T-helper 1 cell treated with Interleukin-12 subunit alpha and Interleukin-12 subunit beta and Interleukin-4 antibody, amounts not matched to agents 30 ng/mL and 1 ng/mL, for 36 hours (primary cell): ENCODE results near the gene SEC14L5. TPM values are rescaled to one million over a fixed set of nuclear protein-coding genes. Genes with fewer than 3 reads are reported as not detected.
"Not testable (repeated sequence)": the region's sequence is repeated elsewhere in the genome, so short reads cannot be mapped to it uniquely, and the experiment has no call there.

Experiments
- intact Hi-C: fragments of 100-400 bp; cut with micrococcal nuclease; formaldehyde crosslinking; loops from one replicate; pipeline ENCODE4 v1.15.1; 2024
- total RNA-seq: library from RNA; stranded (reverse); gene quantifications from 2 replicates; pipeline ENCODE4 v1.2.3, GENCODE V29; 2022

SEC14L5 gene
- total RNA-seq, 1 donor from 2014 or later: not detected

DNA sequence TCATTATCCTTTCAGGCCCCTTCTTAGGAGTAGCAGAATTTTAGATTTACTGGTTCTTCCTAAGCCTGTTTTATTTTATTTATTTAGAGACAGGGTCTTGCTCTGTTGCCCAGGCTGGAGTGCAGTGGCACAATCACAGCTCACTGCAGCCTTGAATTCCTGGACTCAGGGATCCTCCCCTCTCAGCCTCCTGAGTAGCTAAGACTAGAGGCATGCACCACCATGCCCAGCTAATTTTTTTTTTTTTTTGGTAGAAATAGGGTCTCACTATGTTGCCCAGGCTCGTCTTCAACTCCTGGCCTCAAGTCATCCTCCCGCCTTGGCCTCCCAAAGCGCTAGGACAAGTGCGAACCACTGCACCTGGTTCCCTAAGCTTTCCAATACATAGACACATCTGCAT, 28.5 kb upstream of the SEC14L5 start:
- intact Hi-C loops: not testable (repeated sequence)

DNA sequence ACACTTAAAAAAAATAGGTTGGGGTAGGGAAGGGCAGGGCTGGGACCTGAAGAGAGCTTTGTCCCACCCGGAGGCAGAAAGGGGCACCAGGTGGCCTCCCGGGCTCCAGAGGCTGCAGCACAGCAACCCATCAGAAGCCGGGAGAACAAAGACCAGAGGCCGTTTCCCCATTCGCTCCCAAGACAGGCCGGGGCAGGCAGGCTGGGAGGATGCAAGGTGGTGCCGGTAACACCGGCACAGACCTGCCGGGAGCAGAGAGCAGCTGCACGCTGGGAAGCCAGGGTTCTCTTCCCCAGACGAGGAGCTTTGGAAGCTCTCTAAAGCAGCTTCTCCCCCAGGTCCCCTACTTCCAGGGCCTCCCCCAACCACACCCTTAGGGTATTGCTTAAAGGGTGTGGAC, 26.7 kb upstream of the SEC14L5 start:
- intact Hi-C loops: no loop called here

DNA sequence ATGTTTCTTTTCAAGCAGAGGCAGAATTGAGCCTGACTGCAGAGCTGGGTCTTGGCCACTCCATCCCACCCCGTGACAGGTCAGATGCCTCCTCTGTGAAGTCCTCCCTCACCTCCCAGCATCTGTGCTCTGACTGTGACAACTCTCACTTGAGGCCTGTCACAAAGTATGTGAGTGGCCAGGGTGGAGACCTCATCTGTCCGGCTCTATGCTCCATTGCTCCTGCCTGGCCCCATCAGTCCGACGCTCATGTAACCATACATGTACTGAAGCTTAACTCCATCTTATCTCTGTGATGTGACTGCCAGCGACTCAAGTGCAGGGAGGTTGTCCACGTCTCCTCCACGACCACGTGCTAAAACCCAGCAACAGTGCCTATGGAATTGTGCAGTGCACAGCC, 24.7 kb upstream of the SEC14L5 start:
- intact Hi-C loops: no loop called here

DNA sequence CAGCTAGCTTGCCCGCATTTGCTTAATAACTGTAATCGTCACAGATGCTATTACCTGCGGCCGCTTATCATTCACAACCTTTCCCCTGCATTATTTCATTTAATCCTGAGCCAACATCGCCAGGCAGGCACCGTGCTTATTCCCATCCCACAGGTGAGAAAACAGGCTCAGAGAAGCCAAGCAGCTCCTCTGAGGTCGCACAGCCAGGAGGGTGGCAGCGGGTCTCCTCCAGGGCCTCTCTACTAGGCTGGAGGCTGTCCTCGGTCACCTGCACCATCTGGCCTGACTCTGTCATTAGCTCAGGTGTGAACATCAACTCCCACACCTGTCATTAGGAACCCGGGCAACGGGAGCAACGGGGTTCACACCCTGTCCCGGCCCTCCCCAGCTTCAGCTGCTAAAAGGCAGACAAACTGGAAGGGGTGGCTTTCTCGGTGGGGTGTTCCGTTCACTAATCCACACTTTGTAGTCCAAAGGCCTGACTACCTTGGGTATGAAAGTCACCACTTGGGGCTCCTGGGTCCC, 24.2 kb upstream of the SEC14L5 start:
- intact Hi-C loops: no loop called here

DNA sequence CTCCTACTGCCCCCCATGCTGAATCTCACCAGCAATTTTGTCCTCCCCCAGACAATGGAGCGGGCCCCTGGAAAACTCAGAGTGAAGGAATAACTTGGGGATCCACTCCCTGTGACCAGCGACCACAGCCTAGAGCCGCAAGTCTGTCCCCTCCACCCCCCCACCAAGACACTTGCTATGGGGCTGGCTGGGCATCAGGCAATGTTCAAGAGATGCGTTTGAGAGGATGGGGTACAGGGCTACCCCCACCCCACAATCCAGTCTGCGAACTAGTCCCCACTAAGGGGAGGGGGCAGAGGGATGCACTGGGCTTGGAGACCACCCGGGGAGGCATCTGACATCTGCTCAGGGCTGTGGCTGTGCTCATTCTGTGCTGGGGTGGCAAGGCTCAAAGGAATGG, 23.5 kb upstream of the SEC14L5 start:
- intact Hi-C loops: no loop called here

DNA sequence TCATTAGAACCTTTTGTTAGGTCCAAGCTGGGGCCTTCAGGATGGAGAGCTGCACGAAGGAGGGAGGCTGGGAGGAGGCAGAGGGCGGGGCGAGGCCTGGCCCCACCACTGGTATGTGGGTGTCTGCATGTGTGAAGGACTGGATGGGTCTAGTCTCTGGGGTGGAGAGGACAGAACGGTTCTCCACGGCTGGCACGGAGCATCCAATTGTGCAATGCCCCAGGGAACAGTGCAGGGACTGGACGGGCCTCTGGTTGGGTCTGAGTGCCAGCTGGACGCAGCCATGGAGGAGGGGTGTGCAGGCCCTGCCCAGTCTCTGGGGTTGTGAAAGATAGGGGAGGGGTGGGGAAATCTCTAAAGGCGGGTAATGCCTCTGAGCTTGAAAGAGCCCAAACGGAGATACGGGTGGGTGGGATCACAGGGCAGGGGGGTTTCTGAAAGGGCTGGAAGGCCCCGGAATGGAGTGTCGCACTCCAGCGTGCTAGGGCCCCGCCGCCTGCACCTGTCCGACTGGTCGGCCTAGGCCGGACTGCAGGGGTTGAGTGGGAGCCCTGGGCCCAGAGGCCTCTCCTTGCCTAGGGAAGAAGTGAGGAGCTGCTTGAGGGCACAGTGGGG, 22.8 kb upstream of the SEC14L5 start:
- intact Hi-C loops: no loop called here

DNA sequence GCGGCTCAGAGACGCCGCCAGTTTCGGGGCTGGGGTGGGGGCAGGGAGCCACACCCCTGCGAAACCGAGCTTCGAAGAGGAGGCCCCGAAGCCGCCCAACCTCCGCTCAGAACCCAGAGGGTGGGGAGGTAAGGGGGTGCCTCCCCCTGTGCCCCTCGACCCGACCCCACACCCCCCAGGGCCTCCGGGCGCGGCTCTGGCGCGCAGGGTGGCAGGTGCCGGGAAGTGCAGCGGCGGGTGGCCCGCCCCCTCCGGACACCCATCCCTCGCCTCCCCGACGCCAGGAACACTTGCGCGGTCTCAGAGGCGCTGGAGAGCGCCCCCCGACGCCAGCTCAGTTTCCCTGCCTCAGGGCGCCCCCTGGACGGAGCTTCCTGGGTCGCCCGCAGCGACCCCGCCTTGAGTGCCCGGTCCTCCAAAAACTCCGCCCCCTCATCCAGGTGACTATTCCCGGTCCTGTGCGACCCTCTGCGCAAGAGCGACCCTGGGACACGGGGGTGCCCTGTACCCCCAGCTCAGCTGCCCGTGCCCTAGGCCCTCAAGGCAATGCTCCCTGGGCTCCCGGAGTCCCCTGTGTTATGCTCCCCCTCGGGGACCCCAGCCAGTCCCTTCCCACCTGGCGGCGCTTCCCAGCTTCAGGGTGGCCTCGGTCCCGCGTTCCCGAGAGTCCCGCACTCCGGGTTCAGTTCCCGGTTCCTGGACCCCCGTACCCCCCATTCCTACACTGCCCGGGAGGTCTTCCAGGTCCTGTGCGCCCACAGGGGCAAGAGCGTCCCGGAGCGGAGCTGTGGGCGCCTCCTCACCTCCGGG, 21.7 kb upstream of the SEC14L5 start:
- intact Hi-C loops: no loop called here

DNA sequence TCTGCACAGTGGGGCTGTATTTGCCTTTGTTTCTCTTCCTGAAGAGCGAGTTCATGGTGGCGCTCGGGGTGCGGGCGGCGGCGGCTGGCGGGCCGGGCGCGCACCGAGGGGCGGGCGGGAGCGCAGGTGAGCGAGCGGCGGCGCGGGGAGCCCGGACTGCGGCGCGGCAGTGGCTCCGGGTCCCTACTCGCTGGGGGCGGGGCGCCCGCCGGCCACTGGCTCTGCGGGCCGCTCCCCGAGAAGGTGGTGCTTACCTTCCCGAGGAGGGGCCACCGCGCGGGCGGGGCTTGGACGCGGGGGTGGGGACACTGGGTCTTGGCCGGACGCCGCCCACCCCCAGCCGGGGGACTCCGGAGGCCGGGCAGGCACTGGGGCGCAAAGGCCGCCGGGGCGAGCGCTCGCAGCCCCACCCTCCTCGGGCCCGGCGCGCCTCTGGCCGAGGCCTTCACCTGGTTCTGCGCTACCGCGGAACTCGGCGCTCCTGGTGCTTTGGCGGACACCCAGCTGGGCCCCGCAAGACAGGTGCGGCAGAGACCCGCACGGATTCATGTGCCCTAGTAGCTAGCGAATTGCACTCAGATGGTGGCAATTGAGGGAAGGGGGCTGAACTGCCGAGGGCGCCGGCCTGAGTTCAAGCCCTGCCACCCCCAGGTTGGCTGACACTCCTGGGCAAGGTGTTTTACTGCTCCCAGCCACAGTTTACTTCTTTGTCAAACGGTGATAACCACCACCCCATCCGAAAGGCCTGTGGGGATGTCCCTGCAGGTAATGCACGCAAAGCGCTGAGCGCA, 20.9 kb upstream of the SEC14L5 start, which contains the start of gene PPL:
Gene PPL (minus strand): TSS at position 158 of the 791 bp plus-strand sequence. CDS start 103 bp downstream, at position 55.
- intact Hi-C loops: no loop called here

DNA sequence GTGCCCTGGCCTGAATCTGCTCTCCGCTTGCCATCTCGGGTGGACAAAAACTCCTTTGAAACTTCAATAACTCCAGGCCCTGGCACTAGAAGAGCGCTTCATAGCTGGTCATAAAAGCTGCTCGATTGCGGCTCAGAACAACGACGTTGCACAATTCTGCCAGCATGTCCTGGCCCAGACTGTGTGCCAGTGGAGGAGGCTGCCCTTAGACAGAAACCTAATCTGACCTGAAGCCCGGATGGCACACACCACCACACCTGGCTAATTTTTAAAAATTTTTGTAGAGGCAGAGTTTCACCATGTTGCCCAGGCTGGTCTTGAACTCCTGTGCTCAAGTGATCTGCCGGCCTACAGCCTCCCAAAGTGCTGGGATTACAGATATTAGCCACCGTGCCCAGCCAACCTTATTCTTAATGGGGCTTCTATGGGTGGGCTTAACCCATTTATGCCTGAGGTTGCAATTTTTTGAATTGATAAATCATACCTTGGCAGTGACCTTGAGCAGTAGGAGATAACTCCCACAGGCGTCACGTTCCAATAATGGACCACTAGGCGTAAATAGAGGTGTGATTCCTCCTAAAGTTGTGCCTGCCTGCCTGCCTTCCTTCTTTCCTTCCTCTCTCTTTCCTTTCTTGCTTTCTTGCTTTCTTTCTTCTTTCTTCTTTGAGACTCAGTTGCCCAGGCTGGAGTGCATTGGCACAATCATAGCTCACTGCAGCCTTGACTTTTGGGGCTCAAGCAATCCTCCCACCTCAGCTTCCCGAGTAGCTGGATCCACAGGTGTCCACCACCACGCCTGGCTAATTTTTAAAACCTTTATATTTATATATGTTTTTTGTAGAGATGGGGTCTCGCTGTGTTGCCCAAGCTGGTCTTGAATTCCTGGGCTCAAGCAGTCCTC, 20.1 kb upstream of the SEC14L5 start:
- intact Hi-C loops: no loop called here

DNA sequence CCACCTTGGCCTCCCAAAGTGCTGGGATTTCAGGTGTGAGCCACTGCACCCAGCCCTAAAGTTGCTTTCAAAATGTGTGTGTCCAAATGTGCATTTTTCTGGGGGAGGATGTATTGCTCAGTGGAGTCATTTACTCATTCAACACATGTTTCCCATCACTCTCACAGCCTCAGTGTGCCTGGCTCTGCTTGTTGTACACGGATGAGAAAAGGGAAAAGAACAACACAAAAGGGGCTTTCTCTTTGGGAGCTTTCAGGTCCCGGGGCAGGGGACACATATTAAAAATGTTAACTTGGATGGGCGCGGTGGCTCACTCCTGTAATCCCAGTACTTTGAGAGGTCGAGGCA, 19.5 kb upstream of the SEC14L5 start:
- intact Hi-C loops: no loop called here

DNA sequence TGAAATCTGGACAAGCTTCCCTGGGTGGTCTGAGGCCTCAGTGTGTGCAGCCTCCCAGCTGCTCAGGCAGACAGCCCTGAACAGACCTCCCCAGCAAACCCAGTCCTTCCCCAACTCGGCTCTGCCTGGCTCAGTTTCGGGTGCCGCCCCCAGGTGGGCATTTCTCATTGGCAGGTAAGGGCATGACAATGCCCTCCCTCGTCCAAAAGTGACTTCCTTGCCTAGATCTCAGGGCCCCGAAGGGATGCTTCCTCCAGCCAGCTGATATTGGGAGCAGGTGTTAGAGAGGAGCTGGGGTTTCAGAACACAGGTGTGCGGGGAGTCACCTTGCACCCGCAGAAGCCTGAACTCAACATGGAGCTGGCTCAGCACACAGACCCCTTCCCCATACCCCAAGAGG, 17.4 kb upstream of the SEC14L5 start:
- intact Hi-C loops: no loop called here

DNA sequence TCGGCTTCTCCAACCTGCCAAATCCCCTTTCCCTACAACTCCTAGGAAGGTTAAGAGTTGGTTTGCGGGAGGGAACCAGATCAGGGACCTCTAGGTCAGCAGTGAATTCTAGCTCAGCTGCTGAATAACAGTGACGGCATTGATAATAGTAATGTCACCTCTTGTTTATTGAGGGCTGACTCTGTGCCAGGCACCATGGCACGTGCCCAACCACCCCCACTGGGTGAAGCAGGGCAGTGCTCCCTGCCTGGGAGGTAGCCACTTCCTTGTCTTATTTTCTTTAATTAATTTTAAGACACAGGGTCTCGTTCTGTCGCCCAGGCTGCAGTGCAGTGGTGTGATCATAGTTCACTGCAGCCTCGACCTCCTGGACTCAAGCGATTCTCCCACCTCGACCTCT, 15.6 kb upstream of the SEC14L5 start:
- intact Hi-C loops: no loop called here

DNA sequence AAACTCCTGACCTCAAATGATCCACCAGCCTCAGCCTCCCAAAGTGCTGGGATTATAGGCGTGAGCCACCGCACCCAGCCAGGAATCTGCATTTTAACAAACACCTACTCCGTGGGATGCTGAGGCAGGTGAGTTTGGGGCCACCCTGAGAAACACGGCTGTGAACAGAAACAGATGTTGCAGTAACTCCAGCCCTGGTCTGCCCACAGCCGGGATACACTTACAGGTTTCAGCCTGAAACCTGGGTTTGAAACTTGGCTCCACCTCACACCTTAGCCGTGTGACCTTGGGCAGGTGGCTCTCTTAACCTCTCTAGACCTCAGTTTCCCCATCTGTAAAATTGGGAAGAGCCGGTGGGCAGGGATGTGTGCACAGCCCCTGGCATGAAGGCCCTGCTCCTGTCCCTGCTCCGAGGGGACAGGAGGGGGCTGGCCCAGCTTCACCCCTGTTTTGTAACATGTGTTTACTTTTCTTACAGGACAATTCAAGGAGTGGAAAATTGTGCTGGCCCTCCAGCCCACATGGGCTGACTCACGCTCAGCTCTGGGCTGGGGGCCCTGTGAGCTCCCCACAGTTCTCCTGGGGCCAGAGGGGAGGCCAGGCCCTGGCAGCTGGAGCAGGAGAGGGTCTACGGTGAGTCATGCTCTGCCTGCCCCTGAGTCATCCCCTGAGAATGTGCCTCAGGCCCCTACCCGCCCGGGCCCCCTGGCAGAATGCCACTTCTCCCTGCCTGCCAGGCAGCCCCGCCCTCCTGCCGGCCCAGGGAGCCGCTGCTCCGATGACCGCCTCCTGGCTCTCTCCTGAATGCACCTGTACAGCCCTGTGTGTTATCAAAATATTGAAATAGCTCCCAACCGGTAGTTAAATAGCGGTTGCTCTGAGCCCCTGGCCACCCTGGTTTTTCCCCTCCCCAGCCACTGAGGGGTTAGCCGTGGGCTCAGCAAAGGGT, 13.5 kb upstream of the SEC14L5 start:
- intact Hi-C loops: no loop called here

DNA sequence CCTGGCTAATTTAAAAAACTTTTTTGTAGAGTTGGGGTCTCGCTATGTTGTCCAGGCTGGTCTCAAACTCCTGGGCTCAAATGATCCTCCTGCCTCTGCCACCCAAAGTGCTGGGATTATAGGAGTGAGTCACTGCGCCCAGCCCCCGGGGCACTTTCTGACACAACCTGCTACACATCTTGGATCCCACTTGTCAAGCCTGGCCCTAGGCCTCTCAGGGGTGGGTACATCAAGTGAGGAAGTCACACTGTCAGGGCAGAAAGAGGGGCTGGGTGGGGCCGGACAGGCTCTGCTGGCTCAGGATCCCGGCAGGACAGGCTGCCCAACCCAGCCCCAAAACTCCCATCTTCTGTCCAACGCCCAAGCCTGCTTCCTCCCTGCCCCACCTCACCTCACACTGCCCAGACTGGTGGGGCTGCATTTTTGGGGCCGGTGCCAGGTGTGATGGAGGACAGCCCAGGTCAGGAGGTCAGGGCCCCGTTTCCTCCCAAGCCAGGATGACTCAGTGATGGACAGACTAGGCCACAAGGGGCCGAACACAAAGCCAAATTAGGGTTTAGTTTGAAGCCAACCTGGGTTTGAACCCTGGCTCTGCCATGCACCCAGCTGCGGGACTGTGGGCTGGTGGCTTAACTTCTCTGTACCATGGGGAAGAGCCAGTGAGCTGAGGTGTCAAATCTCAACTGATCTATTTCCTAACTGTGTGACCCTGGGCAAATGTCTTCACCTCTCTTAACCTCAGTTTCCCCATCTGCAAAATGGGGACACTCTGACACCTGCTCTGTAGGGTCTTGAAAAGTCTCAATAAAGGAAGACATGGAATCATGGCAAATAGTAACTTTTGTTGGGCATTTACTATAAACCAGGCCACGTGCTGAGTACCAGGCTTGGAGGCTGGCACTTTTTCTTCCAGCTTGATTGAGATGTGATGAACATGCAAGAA, 12.3 kb upstream of the SEC14L5 start:
- intact Hi-C loops: no loop called here

DNA sequence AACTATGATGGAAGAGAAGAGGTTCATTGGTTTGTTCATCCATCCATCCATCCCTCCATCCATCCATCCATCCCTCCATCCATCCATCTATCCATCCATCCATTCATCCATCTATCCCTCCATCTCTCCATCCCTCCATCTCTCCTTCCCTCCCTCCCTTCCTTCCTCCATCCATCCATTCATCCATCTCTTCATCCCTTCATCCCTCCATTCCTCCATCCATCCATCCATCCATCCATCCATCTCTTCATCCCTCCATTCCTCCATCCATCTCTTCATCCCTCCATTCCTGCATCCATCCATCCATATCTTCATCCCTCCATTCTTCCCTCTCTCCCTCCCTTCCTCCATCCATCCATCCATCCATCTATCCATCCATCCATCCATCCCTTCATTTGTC, 11.2 kb upstream of the SEC14L5 start:
- intact Hi-C loops: no loop called here

DNA sequence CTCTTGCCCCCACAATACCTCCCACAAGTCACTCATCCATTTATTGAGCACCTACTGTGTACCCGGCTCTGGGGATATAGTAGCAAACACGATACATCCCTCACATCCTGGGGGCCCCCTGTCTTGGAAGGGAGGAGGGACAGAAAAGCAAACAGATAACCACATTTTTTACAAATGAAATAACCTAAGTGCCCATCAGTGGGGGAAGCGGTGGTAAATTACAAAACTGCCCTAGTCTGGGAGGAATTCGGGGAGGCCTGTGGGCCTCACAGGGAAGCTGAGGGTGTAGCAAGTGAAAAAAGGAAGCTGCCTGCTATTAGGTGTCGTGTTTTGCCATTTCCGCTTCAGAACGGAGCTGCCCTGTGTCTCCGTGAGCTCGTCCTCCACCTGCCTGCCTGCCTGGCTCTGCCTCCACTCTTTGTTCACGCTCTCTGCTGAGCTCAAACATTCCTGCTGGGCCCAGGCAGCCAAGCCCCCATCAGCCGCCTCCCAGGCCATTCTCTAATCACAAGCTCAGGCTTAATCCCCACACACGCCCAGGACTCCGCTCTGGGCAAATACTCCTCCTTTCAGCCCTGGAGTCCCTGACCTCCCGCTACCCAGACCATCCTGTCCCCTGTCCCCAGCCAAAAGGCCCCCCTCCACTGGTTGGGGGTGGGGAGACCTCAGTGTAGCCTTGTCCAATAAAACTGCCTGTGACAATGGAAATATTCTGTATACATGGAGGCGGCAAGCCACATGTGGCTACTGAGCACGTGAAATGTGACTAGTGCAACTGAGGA, 10.2 kb upstream of the SEC14L5 start:
- intact Hi-C loops: no loop called here

DNA sequence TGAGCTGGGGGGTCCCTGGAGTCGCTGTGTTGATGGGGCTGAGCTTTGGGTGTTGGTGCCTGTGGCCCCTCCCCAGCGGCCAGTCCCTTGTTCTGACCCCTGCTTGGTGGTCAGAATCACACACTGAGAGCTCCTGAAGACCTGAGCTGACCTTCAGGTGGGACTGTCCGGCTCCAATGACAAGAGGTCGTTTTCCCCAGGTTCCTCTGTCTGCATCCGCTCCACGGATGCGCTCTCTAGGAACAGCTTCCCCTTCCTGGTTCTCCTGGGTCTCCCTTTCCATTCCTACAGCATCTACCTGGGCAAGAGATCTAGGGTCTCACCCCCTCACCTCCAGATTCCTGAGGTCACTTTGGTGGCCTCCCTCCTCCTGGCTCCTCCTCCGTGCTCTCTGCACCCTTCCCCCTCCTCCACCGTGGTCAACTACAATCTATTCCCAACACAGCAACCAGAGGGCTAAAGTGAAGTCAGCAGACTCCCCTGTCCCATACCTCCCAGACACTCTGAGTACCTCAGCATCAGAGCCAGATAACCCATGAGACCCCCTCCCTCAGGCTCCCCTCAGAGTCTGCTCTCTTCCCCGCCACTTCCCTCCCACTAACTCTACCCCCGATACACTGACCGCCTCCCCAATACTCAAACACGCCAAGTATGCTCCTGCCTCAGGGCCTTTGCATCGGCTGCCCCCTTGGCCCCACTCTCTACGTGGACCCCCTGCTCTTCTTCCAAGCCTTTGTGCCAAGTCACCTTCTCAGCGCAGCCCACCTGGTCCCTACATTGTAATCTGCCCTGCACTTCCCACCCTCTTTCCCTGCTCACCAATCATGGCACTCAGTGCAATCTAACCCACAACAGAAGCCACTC, 9.0 kb upstream of the SEC14L5 start:
- intact Hi-C loops: no loop called here
